H1 (cell line): ENCODE results near the gene TSC22D4. TPM values are rescaled to one million over a fixed set of nuclear protein-coding genes. Genes with fewer than 3 reads are reported as not detected.

Source experiments
- CTCF ChIA-PET: fragments of 300-600 bp; sonication (Branson Sonifier 250); formaldehyde crosslinking; loops from one replicate; lab custom pipeline; 2021; ENCODE audit not compliant: partially characterized antibody; lab: Charles Lee
- POLR2A ChIA-PET: fragments of 300-600 bp; sonication (Branson Sonifier 250); formaldehyde crosslinking; loops from one replicate; lab custom pipeline; 2021; ENCODE audit warnings: inconsistent platforms; ENCODE audit not compliant: partially characterized antibody; lab: Charles Lee
- DNase-seq, 2 experiments: peaks; one replicate each; pipeline versions ENCODE4 v3.0.0 to v3.0.0-alpha.2; 2010 to 2022; ENCODE audit warnings: low spot score in 2 of 2, low read depth in 1 of 2, mixed read lengths in 1 of 2
- FAIRE-seq: peaks from 2 replicates; lab custom pipeline; 2011; peaks lifted over from hg19 to GRCh38; lab: Jason Lieb, UNC
- H2AFZ ChIP-seq: 2 replicates; pipeline ENCODE4 v1.8.1; 2012; ENCODE audit warnings: low read length, inconsistent platforms
- H2AK5ac ChIP-seq: 2 replicates; pipeline ENCODE4 v1.6.1; 2013; ENCODE audit warnings: low read depth, low read length
- H2BK120ac ChIP-seq: replicated peaks from 2 replicates; pipeline ENCODE3; 2013; ENCODE audit warnings: low read depth, low read length, inconsistent platforms
- H2BK12ac ChIP-seq: 2 replicates; pipeline ENCODE4 v1.6.1; 2013; ENCODE audit warnings: low read depth, low read length
- H2BK15ac ChIP-seq: 2 replicates; pipeline ENCODE4 v1.6.1; 2013; ENCODE audit warnings: low read length
- H2BK20ac ChIP-seq: 2 replicates; pipeline ENCODE4 v1.6.1; 2013; ENCODE audit warnings: low read length
- H2BK5ac ChIP-seq: 2 replicates; pipeline ENCODE4 v1.6.1; 2013; ENCODE audit warnings: low read depth, low read length
- H3K14ac ChIP-seq: 2 replicates; pipeline ENCODE4 v1.6.1; 2013; ENCODE audit warnings: inconsistent platforms; ENCODE audit not compliant: insufficient read length
- H3K18ac ChIP-seq: 2 replicates; pipeline ENCODE4 v1.6.1; 2013; ENCODE audit warnings: low read length; ENCODE audit errors: extremely low read depth
- H3K23ac ChIP-seq: 2 replicates; pipeline ENCODE4 v1.6.1; 2013; ENCODE audit warnings: inconsistent platforms; ENCODE audit not compliant: insufficient read length
- H3K23me2 ChIP-seq: 2 replicates; pipeline ENCODE4 v1.6.1; 2013; ENCODE audit warnings: low read depth, low read length
- H3K27ac ChIP-seq: 2 replicates; pipeline ENCODE4 v1.6.1; 2011; ENCODE audit warnings: low read depth, low read length, inconsistent platforms
- H3K27me3 ChIP-seq, 4 experiments: replicated peaks in 1 of 4; 1 replicate in 1 of 4; 2 replicates in 3 of 4; pipeline versions ENCODE4 v1.6.1 to v1.8.1; 2011 to 2013; ENCODE audit warnings: low read length in 3 of 4, mild to moderate bottlenecking in 3 of 4, inconsistent platforms in 2 of 4, mixed read lengths in 2 of 4, moderate library complexity in 1 of 4; ENCODE audit not compliant: control insufficient read depth in 3 of 4, insufficient read depth in 3 of 4; ENCODE audit errors: extremely low read depth in 1 of 4
- H3K36me3 ChIP-seq, 4 experiments: 2 replicates each; pipeline versions ENCODE4 v1.6.1 to v1.8.1; 2011 to 2013; ENCODE audit warnings: mild to moderate bottlenecking in 4 of 4, low read length in 3 of 4, moderate library complexity in 2 of 4, control low read depth in 1 of 4, inconsistent platforms in 1 of 4; ENCODE audit not compliant: insufficient read depth in 4 of 4, control insufficient read depth in 2 of 4
- H3K4ac ChIP-seq: replicated peaks from 2 replicates; pipeline ENCODE3; 2013; ENCODE audit warnings: low read length, low read depth, mixed read lengths, inconsistent platforms; ENCODE audit not compliant: insufficient read length
- H3K4me1 ChIP-seq, 4 experiments: replicated peaks in 1 of 4; 1 replicate in 1 of 4; 2 replicates in 3 of 4; pipeline versions ENCODE4 v1.6.1 to v1.8.1; 2011 to 2013; ENCODE audit warnings: low read length in 3 of 4, inconsistent platforms in 2 of 4, mixed read lengths in 1 of 4; ENCODE audit not compliant: insufficient read depth in 4 of 4, control insufficient read depth in 3 of 4
- H3K4me2 ChIP-seq, 2 experiments: 2 replicates each; pipeline versions ENCODE4 v1.6.1 to v1.8.1; 2011 to 2013; ENCODE audit warnings: low read depth in 2 of 2, low read length in 2 of 2, control low read depth in 1 of 2, inconsistent platforms in 1 of 2, mild to moderate bottlenecking in 1 of 2; ENCODE audit not compliant: insufficient read depth in 1 of 2
- H3K4me3 ChIP-seq, 4 experiments: fragments of 200-600, 300-600 bp in 1 of 4; sonication (generic), shearing (Covaris generic), sonication (Bioruptor Twin) in 1 of 4; 2 replicates each; pipeline versions ENCODE4 v1.5.1 to v1.8.1; 2011 to 2016; ENCODE audit warnings: low read length in 4 of 4, low read depth in 3 of 4, control low read depth in 2 of 4, inconsistent platforms in 2 of 4, mild to moderate bottlenecking in 2 of 4, mixed read lengths in 1 of 4, moderate library complexity in 1 of 4; ENCODE audit not compliant: insufficient read depth in 2 of 4; ENCODE audit errors: extremely low read depth in 1 of 4
- H3K56ac ChIP-seq: replicated peaks from 2 replicates; pipeline ENCODE3; 2013; ENCODE audit warnings: low read depth, mild to moderate bottlenecking, mixed read lengths, low read length, inconsistent platforms; ENCODE audit not compliant: insufficient read length
- H3K79me1 ChIP-seq: 2 replicates; pipeline ENCODE4 v1.6.1; 2013; ENCODE audit warnings: low read depth, low read length, control low read depth
- H3K79me2 ChIP-seq, 2 experiments: 2 replicates each; pipeline versions ENCODE4 v1.6.1 to v1.8.1; 2012 to 2013; ENCODE audit warnings: low read length in 2 of 2, mild to moderate bottlenecking in 2 of 2, inconsistent platforms in 1 of 2; ENCODE audit not compliant: insufficient read depth in 2 of 2, control insufficient read depth in 1 of 2
- H3K9ac ChIP-seq, 4 experiments: replicated peaks in 1 of 4; 1 replicate in 1 of 4; 2 replicates in 3 of 4; pipeline versions ENCODE4 v1.6.1 to v1.8.1; 2011 to 2013; ENCODE audit warnings: low read depth in 3 of 4, low read length in 3 of 4, control low read depth in 2 of 4, mild to moderate bottlenecking in 2 of 4, moderate library complexity in 2 of 4, inconsistent platforms in 1 of 4; ENCODE audit errors: extremely low read depth in 1 of 4
- H3K9me3 ChIP-seq, 2 experiments: 2 replicates each; pipeline versions ENCODE4 v1.6.1 to v1.8.1; 2012 to 2013; ENCODE audit warnings: mild to moderate bottlenecking in 2 of 2, moderate library complexity in 2 of 2, control low read depth in 1 of 2, inconsistent platforms in 1 of 2, low read depth in 1 of 2, low read length in 1 of 2, mixed read lengths in 1 of 2; ENCODE audit not compliant: insufficient read depth in 2 of 2
- H4K20me1 ChIP-seq, 2 experiments: replicated peaks in 1 of 2; 2 replicates each; pipeline versions ENCODE3 to v1.8.1; 2011 to 2013; ENCODE audit warnings: inconsistent platforms in 2 of 2, low read length in 2 of 2, mild to moderate bottlenecking in 1 of 2; ENCODE audit not compliant: insufficient read depth in 2 of 2, control insufficient read depth in 1 of 2
- H4K5ac ChIP-seq: 2 replicates; pipeline ENCODE4 v1.6.1; 2013; ENCODE audit warnings: low read length, low read depth, mixed read lengths, inconsistent platforms; ENCODE audit not compliant: insufficient read length
- H4K8ac ChIP-seq: 2 replicates; pipeline ENCODE4 v1.8.0; 2013; ENCODE audit warnings: mild to moderate bottlenecking, moderate library complexity, low read length, inconsistent platforms; ENCODE audit not compliant: insufficient read depth; ENCODE audit errors: extremely low read depth
- H4K91ac ChIP-seq: replicated peaks from 2 replicates; pipeline ENCODE3; 2013; ENCODE audit warnings: low read length, mixed read lengths, inconsistent platforms; ENCODE audit not compliant: insufficient read length
- ZNF274 ChIP-seq: IDR thresholded peaks from 2 replicates; pipeline ENCODE4 v1.7.0; 2012; ENCODE audit warnings: low read length, borderline replicate concordance; ENCODE audit errors: extremely low read depth
- WGBS, 2 experiments: shearing (Covaris generic) in 1 of 2; methylation state at CpG; one replicate each; pipeline versions ENCODE4 v1.1.6 to v1.1.7; 2013 to 2015; ENCODE audit warnings: low lambda C conversion rate in 2 of 2, mixed read lengths in 2 of 2, inconsistent platforms in 1 of 2, low coverage in 1 of 2, missing lambda C conversion rate in 1 of 2; ENCODE audit not compliant: insufficient replicate concordance in 2 of 2, insufficient coverage in 1 of 2, insufficient read length in 1 of 2; ENCODE audit errors: extremely low coverage in 1 of 2, missing lambda C conversion rate in 1 of 2; 5-methylcytosine and 5-hydroxymethylcytosine counted together
- polyA plus RNA-seq, 7 experiments: library from polyadenylated mRNA; depleted of rRNA in 3 of 7; stranded (reverse) in 5 of 7; unstranded in 2 of 7; fragments of >200 nt in 5 of 7; fragments of 200-250 nt in 2 of 7; gene quantifications; 1 replicate in 5 of 7; 2 replicates in 1 of 7; 4 replicates in 1 of 7; pipeline versions ENCODE4 v1.2.1 to v1.2.3, GENCODE V29; 2011 to 2013; ENCODE audit warnings: missing spikeins in 2 of 7, mixed read lengths in 2 of 7
- total RNA-seq: library from RNA; stranded (reverse); fragmentation: NEBNext Ultra II Directional; extraction: Animal tissue kit (Norgen Biotek cat#: 25700); gene quantifications from 2 replicates; pipeline ENCODE4 v1.2.1, GENCODE V29; 2021

Gene TSC22D4
- total and polyA plus RNA-seq, 2 of the 8 experiments (the other 6 are each of a cell fraction or from before 2014, with no cell fraction given): 13.2 to 20.3 TPM

DNA sequence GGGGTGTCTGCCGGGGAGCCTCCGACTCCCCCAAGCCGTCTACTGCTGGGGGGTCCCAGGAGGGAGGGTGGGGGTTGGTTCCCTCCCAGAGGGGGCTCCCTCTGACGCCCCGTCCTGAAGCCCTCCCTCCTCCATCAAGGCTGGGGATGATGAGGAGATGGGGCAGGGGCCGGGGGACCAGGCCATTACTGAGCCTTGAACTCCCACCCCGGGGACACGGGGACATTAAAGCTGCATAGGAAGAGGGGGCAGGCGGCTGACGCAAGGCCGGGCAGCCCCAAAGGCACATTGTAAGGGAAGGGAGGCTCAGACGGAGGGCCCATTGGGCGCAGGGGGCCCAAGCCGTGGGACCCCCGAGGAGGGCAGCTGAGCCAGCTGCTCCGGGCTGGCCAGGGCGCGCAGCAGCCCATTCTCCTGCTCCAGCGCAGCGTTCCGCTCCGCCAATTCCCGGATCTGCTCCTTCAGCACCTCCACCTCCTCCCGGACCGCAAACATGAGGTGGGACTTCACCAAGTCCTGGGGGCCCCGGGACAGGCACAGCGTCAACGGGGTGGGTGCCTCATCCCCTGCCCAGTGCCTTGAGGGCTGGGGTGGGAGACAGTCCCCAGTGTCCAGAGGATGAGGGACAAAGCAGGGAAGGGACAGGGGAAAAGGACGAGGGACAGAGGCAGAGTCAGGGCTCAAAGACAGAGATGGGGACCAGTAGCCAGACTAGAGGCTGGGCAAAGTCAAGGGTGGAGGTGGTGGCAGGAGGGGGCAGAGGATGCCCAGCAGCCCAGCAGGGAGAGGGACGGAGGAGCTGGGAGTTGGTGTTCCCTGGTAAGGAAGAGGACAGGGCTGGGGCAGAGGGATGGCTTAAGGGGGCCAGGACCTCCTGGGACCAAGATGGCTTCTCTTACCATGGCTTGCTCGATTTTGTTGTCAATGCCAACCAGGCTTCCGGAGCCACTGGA is 12.1 kb downstream of the TSC22D4 start:
- DNase-seq (no peak), FAIRE-seq (no peak)
- H2BK20ac ChIP-seq: no peak overlapping the region
- H3K9me3 ChIP-seq: no peaks in the 10 kb centered on the region
- H4K5ac ChIP-seq: no peak overlapping the region
- H3K9ac ChIP-seq: no peak overlapping the region
- H4K8ac ChIP-seq: no peak overlapping the region
- H3K79me2 ChIP-seq: no peaks in the 10 kb centered on the region
- no peaks in the 10 kb centered on the region for H3K27me3 ChIP-seq
- ChIA-PET POLR2A (interaction anchor here (0.9 to 1.1 kb wide), 2 partner anchors 33 to 39 kb away, joined by 3 read pairs; partner anchors contain the start of gene ZCWPW1), CTCF (interaction anchor here (0.9 to 12.4 kb wide), 7 partner anchors 11 to 142 kb away, joined by 3 to 152 read pairs (median 6); partner anchors contain the start of genes NYAP1 and TSC22D4)
- H2BK15ac ChIP-seq: no peak overlapping the region
- H2BK5ac ChIP-seq: no peak overlapping the region
- no peak overlapping the region for H3K4me3 ChIP-seq
- no peak overlapping the region for H2BK12ac ChIP-seq
- no peaks in the 10 kb centered on the region for H4K20me1 ChIP-seq
- H3K4me2 ChIP-seq: no peak overlapping the region
- H2AK5ac ChIP-seq: no peak overlapping the region
- WGBS, 2 experiments: 92% methylated on average over 19 of the region's 32 CpGs; no CpG with 5 or more reads in 1 of the 2 experiments
- H3K23me2 ChIP-seq: no peaks in the 10 kb centered on the region
- no peak overlapping the region for H3K56ac ChIP-seq
- no peak overlapping the region; the same call in 1 of the 2 replicates for H3K18ac ChIP-seq
- no peak overlapping the region for H3K14ac ChIP-seq
- no peak for TF ChIP-seq ZNF274
- H3K79me1 ChIP-seq: no peaks in the 10 kb centered on the region
- H4K91ac ChIP-seq: no peak overlapping the region
- no peak overlapping the region; the same call in 1 of the 2 replicates for H3K27ac ChIP-seq
- H3K4me1 ChIP-seq: peaks cover 0 to 6% (median 1%) of the 10 kb centered on the region in 4 experiments; a peak in 6 of 7 replicates
- H2BK120ac ChIP-seq: no peak overlapping the region
- no peak overlapping the region for H3K23ac ChIP-seq
- no peaks in the 10 kb centered on the region for H3K36me3 ChIP-seq
- no peak overlapping the region for H2AFZ ChIP-seq
- no peak overlapping the region for H3K4ac ChIP-seq
